RCC 7860 (cell line): ENCODE data around the gene CRYBG2.
"Not testable (repeated sequence)": the region's sequence is repeated elsewhere in the genome, so short reads cannot be mapped to it uniquely, and the experiment has no call there.

Source experiments
- DNase-seq: peaks from one replicate; pipeline ENCODE4 v3.0.0-alpha.2; 2015; ENCODE audit warnings: low spot score
- FAIRE-seq: peaks from 2 replicates; lab custom pipeline; 2012; peaks lifted over from hg19 to GRCh38; lab: Jason Lieb, UNC

CRYBG2 gene

DNA sequence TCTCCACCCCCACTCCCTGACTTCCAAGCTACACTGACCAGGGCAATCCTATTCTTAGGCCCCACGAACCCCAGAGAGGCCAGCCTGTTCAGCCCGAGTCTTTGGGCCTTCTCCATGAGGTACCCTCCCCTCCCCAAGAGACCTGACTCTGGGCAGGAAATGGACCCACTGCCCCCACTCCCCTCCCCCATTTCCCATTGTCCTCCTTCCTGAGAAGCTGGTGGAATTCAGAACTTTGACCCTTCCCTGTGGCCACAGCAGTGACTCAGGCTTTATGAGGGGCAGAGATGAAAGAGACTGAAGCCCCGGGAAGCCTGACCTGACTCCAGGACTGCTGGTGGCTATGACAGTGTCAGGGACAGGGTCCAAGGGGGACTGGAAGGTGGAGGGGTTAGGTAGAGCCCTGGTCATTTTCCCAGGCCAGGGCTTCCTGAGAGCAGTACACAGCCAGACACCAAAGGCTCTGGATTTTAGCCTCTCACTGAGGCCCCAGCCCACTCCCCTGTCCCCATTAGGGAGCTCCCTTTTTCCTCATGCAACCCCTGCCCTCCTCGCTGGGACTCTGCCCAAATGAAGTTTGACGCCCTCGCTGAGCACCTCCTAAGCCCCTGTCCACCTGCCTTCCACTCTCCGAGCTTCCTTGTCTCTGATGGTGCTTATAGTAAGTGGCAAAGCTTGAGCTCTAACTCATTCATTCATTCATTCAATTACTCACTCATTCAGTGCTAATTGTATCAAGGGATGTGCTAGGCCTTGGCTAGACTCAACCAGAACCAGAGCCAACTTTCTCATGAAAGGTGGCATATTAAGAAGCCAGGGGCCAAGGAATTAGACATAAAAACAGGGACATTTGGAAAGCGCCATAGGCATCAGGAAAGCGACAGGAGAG lies 3.0 kb downstream of the CRYBG2 start:
- DNase-seq, result peak; percentile 87
- peak; percentile 86 for FAIRE-seq

DNA sequence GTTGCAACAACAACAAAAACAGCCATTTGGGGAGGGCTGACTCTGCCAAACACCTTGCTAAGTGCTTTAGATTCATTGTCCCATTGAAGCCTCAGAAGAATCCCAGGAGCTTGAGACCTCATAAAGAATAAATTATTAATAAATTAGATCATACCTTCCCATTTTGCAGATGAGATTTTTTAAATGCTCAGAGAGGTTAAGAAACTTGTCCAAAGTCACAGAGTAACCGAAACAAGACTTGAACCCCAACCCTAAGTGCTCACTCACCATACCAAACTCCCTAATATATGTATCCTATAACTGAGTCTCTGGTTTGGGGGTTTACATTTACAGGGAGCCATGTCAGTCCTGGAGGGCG lies 3.6 kb downstream of the CRYBG2 start:
- DNase-seq, result no peak

GRCh38 chr1:26349877-26350244 lies 4.1 kb downstream of the CRYBG2 start:
- no peak for DNase-seq
- no peak for FAIRE-seq

More for the DNA sequence above, 3.6 kb downstream of the CRYBG2 start:
- FAIRE-seq, result no peak

DNA sequence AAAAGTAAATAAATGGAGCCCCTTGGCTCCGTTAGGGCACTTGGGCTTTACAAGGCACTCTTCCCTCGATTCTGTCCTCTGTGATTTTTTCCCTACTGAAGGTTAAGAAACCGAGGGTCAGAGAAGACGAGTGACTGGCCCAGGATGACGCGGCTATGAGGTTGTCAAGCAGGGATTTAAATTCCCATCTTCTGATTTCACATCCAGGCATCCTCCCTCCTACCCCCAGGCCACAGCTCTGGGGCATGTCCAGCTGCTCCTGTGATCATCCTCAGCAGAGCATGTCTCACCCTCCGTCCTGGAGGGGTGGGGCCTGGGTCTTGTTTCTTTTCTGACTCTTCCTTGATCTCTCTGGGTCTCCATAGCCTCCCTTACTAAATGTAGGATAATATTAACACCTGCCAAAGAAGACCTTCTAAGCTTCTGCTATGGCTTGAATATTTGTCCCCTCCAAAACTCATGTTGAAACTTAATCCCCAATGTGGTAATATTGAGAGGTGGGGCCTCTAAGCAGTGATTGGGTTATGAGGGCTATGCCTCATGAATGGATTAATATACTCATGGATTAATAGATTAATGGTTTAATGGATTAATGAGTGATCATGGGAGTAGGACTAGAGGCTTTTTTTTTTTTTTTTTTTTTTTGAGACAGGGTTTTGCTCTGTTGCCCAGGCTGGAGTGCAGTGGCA lies 4.6 kb downstream of the CRYBG2 start:
- DNase-seq, result peak; percentile 94

DNA sequence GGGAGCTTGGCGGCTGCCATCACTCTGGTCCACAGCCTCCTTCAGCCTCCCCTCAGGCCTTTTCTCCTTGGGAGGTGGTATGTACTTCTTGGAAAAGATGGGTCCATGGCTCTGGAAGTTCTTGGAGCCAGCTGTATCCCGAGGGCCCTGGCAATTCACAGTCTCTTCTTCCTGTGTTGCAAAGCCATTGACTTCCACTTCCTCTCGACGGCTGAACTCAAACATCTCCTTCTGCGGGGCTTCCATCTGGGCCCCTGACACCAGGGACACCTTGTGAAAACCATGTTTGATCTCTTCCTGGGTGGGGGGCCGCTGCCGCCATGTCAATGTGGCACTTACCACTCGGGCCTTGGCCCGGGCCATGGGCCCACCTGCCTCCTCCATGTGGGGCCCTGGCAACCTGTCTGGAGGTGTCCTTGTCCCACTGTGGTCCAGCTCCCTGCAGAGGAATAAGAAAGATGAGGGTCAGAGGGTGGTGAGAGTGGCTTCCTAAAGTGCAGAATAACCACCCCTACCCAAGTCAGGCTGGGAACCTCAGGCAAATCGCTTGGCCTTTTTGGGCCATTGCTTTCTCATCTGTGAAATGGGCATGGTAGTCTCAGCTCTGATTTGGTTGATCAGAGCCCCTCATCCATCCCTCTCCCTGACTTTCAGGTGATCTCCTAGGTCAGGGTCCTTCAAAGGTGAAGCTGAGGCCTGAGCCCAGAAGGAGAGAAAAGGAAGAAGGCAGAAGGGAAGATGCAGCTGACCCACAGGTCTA lies 7.5 kb downstream of the CRYBG2 start:
- no peak for FAIRE-seq
- no peak for DNase-seq

More for the DNA sequence above, 4.6 kb downstream of the CRYBG2 start:
- peak; percentile 95 for FAIRE-seq

- no peak for FAIRE-seq
Measured at GRCh38 chr1:26345718-26346117, 8.2 kb downstream of the CRYBG2 start.

GRCh38 chr1:26344147-26344920 lies 9.6 kb downstream of the CRYBG2 start:
- FAIRE-seq, result no peak

More at GRCh38 chr1:26345718-26346117, 8.2 kb downstream of the CRYBG2 start:
- DNase-seq, result no peak

DNA sequence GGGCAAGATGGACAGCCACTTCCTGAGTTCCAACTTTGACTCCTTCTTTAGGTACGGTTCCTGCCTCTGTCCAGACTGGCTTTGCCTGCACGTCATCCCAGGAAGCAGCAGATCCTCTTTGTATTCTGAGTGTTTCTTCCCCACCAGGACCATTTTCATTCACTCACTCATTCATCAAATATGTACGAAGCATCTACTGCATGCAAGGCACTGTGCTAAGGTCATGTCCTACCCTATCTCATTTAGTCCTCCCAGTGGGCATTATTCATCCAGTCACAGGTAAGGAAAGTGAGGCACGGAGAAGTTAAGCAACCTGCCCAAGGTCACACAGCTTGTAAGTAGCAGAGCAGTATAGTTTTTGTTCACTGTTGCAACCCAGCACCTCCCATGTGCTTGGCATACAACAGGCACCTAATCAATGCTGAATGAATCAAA lies 13.9 kb downstream of the CRYBG2 start:
- DNase-seq, result no peak
- FAIRE-seq, result no peak

More at GRCh38 chr1:26344147-26344920, 9.6 kb downstream of the CRYBG2 start:
- DNase-seq, result no peak

GRCh38 chr1:26338670-26339069 lies 15.3 kb downstream of the CRYBG2 start:
- no peak for DNase-seq
- FAIRE-seq, result no peak

DNA sequence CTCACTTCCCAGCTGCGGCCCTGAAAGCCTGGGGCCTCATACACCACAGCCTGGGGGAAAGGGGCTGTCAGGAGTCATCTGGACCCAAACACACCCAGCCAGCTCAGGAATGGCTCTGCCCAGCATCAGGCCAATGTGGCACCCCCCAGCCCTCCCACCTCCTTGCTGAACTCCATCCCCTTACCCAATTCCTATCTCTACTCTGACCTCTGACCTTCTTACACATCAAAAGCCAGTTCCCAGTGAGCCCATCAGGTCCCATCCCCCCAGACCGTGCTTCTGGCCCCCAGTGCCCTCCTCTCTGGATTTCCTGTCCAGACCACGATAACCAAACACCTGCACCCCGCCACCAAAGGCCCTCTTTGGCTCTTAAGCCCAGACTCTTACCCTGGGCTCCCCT lies 16.3 kb downstream of the CRYBG2 start:
- DNase-seq (no peak), FAIRE-seq (no peak)

DNA sequence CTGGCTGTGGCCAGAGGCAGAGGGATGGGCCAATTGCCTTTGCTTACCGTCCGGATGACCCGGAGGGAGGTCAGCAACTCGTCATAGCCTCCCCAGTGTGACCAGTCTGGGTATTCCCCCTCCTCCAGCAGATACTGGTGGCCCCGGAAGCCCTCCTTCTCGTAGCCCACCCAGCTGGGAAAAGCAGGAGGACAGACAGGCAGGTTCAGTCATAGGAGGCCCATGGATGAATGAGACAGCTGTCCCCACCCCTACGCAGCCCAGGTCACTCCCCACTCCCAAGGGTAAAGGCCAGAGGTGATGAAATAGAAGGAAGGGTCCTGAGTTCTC lies 16.8 kb downstream of the CRYBG2 start:
- DNase-seq (no peak), FAIRE-seq (no peak)

- DNase-seq (no peak), FAIRE-seq (no peak)
Measured at GRCh38 chr1:26336477-26337205, 17.3 kb downstream of the CRYBG2 start.

- FAIRE-seq (no peak), DNase-seq (no peak)
Measured at GRCh38 chr1:26335774-26336476, 18.0 kb downstream of the CRYBG2 start.

DNA sequence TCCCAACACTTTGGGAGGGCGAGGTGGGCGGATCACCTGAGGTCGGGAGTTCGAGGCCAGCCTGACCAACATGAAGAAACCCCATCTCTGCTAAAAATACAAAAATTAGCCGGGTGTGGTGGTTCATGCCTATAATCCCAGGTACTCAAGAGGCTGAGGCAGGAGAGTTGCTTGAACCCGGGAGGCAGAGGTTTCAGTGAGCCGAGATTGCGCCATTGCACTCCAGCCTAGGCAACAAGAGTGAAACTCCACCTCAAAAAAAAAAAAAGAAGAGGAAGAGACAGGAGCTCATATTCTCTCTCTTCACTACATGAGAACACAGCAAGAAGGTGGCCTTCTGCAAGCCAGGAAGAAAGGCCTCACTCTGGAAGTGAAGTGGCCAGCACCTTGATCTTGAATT lies 20.6 kb downstream of the CRYBG2 start:
- FAIRE-seq, result not testable (repeated sequence)

DNA sequence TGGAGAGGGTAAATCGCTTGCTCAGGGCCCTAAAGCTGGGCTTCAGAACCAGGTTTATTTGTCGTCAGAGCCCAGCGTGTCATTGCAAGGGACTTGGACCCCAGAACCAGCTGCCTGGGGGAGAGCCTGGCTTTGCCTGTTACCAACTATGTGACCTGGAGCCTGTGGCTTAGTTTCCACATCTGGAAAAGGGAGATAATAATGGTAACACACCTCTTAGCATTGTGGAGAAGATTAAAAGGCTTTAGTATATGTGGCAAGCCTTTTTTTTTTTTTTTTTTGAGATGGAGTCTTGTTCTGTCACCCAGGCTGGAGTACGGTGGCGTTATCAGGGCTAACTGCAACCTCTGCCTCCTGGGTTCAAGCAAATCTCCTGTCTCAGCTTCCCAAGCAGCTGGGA lies 23.7 kb downstream of the CRYBG2 start:
- DNase-seq, result no peak
- no peak for FAIRE-seq

More for the DNA sequence above, 20.6 kb downstream of the CRYBG2 start:
- DNase-seq, result not testable (repeated sequence)

DNA sequence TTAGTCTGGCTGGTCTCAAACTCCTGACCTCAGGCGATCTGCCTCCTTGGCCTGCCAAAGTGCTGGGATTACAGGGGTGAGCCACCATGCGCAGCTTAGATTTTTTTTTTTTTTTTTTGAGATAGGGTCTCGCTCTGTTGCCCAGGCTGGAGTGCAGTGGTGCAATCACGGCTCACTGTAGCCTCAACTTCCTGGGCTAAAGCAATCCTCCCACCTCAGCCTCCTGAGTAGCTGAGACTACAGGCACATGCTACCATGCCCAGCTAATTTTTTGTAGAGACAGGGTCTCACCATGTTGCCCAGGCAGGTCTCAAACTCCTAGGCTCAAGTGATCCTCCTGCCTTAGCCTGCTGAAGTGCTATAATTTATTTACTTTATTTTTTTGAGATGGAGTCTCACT lies 24.6 kb downstream of the CRYBG2 start:
- DNase-seq, FAIRE-seq: not testable (repeated sequence)

GRCh38 chr1:26328597-26328996 lies 25.3 kb downstream of the CRYBG2 start:
- FAIRE-seq, result no peak

GRCh38 chr1:26327956-26328362 lies 26.0 kb downstream of the CRYBG2 start:
- FAIRE-seq (no peak), DNase-seq (no peak)

More at GRCh38 chr1:26328597-26328996, 25.3 kb downstream of the CRYBG2 start:
- no peak for DNase-seq

GRCh38 chr1:26324550-26324949 lies 29.4 kb downstream of the CRYBG2 start:
- FAIRE-seq, result no peak
- DNase-seq, result no peak
